Activated naive CD4-positive, alpha-beta T cell treated with anti-CD3 and anti-CD28 coated beads for 36 hours (primary cell): ENCODE data around the gene OSBPL5. TPM values are rescaled to one million over a fixed set of nuclear protein-coding genes. Genes with fewer than 3 reads are reported as not detected.

Experiments used
- CTCF ChIA-PET: fragments of 350-600 bp; sonication (Branson Sonifier 250); formaldehyde crosslinking; loops from one replicate; lab custom pipeline; 2021; ENCODE audit warnings: antibody characterized with exemption; lab: Charles Lee
- DNase-seq: peaks from one replicate; pipeline ENCODE4 v3.0.0-alpha.2; 2020
- H3K27ac Mint-ChIP-seq: one replicate; pipeline ENCODE4 v1.8.0; 2021; ENCODE audit warnings: mild to moderate bottlenecking, mixed read lengths
- H3K27me3 Mint-ChIP-seq: one replicate; pipeline ENCODE4 v1.8.0; 2021; ENCODE audit warnings: low read depth, mixed read lengths
- H3K36me3 Mint-ChIP-seq: one replicate; pipeline ENCODE4 v1.8.0; 2021; ENCODE audit warnings: low read depth, mixed read lengths
- H3K4me1 Mint-ChIP-seq: one replicate; pipeline ENCODE4 v1.8.0; 2021; ENCODE audit warnings: low read depth, mixed read lengths
- H3K4me3 Mint-ChIP-seq: one replicate; pipeline ENCODE4 v1.8.0; 2021; ENCODE audit warnings: mild to moderate bottlenecking, moderate library complexity, mixed read lengths
- H3K9me3 Mint-ChIP-seq: one replicate; pipeline ENCODE4 v1.8.0; 2021; ENCODE audit warnings: mixed read lengths
- intact Hi-C: fragments of 100-400 bp; cut with micrococcal nuclease; formaldehyde crosslinking; loops from one replicate; pipeline ENCODE4 v1.15.1; 2023
- total RNA-seq, 2 experiments: library from RNA; stranded (reverse); gene quantifications; one replicate each; pipeline ENCODE4 v1.2.3, GENCODE V29; 2021

Gene OSBPL5, protein sequence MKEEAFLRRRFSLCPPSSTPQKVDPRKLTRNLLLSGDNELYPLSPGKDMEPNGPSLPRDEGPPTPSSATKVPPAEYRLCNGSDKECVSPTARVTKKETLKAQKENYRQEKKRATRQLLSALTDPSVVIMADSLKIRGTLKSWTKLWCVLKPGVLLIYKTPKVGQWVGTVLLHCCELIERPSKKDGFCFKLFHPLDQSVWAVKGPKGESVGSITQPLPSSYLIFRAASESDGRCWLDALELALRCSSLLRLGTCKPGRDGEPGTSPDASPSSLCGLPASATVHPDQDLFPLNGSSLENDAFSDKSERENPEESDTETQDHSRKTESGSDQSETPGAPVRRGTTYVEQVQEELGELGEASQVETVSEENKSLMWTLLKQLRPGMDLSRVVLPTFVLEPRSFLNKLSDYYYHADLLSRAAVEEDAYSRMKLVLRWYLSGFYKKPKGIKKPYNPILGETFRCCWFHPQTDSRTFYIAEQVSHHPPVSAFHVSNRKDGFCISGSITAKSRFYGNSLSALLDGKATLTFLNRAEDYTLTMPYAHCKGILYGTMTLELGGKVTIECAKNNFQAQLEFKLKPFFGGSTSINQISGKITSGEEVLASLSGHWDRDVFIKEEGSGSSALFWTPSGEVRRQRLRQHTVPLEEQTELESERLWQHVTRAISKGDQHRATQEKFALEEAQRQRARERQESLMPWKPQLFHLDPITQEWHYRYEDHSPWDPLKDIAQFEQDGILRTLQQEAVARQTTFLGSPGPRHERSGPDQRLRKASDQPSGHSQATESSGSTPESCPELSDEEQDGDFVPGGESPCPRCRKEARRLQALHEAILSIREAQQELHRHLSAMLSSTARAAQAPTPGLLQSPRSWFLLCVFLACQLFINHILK
- total RNA-seq: 1 to 10 TPM; 3.5 to 3.9 TPM

DNA sequence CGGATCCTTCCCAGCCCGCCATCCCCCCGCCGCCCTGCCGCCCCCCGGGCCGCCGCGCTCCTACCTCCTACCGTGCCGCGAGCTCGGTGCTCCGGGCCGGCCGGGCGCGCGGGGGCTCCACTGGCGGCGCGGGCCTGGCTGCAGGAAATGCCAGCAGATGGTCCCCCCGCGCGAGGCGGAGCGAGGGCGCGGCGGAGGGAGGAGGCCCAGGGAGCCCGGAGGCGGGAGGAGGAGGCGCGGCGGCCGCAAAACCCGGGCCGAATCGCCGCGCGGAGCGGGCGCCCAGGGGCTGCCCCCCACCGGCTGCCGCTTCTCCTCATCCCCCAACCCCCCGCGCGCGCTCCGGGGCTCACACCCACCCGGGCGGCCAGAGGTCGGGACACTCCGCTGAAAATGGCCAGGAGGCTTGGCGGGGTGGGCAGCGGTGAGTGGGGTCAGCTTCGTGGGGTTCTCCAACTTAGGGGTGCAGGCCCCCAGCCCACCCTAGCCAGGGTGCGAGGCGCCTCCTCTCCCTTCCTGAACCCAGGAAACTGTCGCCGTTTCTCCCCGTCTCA lies at the start of gene OSBPL5:
Gene OSBPL5, minus strand, starts transcription at position 159 of the 554 bp plus-strand sequence. CDS start 36,162 bp downstream, outside the sequence.
- peak; percentile 68 for DNase-seq
- H3K36me3 Mint-ChIP-seq: no peaks in the 10 kb centered on the region
- peaks cover 33% of the 10 kb centered on the region for H3K27me3 Mint-ChIP-seq
- no peak within 1 kb of the TSS for H3K27ac Mint-ChIP-seq
- CTCF ChIA-PET: no interaction called here
- peak within 1 kb of the TSS; percentile 61 for H3K4me3 Mint-ChIP-seq
- H3K9me3 Mint-ChIP-seq: no peaks in the 10 kb centered on the region
- intact Hi-C loops: loop anchor here (2.0 kb wide), 1 partner anchor 54 kb away; no protein-coding TSS in a partner anchor
- peaks cover 29% of the 10 kb centered on the region for H3K4me1 Mint-ChIP-seq

DNA sequence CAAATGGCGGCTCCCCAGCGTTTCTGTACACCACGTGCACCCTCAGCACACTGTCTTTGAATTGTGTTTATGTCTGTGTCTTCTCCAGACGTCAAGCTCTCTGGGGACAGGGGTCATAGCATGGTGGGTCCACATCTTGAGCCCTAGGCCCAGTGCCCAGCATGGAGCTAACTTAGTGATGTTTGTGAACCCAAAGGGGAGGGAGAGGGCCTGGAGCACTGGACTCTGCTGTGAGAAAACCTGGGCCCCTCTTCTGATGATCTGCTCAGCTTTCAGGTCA lies 49.2 kb upstream of the OSBPL5 start:
- H3K4me1 Mint-ChIP-seq: peaks cover 5% of the 10 kb centered on the region
- DNase-seq: no peak
- CTCF ChIA-PET: interaction anchor here (3.2 kb wide), 1 partner anchor 104 kb away, joined by 17 read pairs; no protein-coding TSS in a partner anchor
- no peak overlapping the region for H3K4me3 Mint-ChIP-seq
- peaks cover 5% of the 10 kb centered on the region for H3K9me3 Mint-ChIP-seq
- no peaks in the 10 kb centered on the region for H3K36me3 Mint-ChIP-seq
- H3K27ac Mint-ChIP-seq: no peak overlapping the region
- H3K27me3 Mint-ChIP-seq: peaks cover 18% of the 10 kb centered on the region
- intact Hi-C loops: no loop called here

- H3K36me3 Mint-ChIP-seq: no peaks in the 10 kb centered on the region
- peaks cover 5% of the 10 kb centered on the region for H3K9me3 Mint-ChIP-seq
- intact Hi-C loops: no loop called here
Measured at GRCh38 chr11:3213659-3214419, 48.7 kb upstream of the OSBPL5 start.

GRCh38 chr11:3208272-3208671 lies 43.2 kb upstream of the OSBPL5 start:
- CTCF ChIA-PET: no interaction called here

More at GRCh38 chr11:3213659-3214419, 48.7 kb upstream of the OSBPL5 start:
- no peak overlapping the region for H3K4me3 Mint-ChIP-seq
- peaks cover 5% of the 10 kb centered on the region for H3K4me1 Mint-ChIP-seq
- peaks cover 18% of the 10 kb centered on the region for H3K27me3 Mint-ChIP-seq
- no peak overlapping the region for H3K27ac Mint-ChIP-seq
- CTCF ChIA-PET: interaction anchor here (3.2 kb wide), 1 partner anchor 104 kb away, joined by 17 read pairs; no protein-coding TSS in a partner anchor
- peak; percentile 1 for DNase-seq

DNA sequence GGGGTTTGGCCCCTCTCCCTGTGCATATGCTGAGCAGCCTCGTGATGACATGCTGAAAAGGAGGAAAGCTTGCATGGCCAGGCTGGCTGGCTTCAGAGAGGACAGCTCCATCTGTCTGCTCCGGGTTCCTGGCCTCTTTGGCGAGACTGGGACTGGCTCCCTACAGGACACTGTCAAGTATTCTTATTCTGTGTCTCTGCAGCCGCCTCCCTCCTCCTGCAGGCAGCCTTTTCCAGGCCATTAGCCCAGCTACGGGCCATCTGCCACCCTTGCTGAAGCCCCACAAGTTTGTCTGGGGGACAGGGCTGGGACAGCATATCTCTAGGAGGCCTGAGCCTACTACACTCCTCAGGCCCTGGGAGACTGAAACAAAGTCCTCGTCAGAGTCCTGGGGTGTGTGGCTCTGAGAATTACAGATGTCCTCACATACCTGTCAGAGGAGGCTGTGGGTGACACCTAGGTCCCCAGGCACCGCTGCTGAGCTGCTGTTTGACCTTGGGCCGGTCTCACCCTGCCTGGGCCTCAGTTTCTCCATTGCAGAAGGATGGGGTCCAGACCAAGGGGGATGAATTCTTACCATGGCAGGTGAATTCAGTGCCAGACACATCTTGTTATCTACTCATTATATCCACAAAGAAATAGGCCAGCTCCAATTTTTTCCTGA lies 42.5 kb upstream of the OSBPL5 start:
- H3K9me3 Mint-ChIP-seq: peaks cover 5% of the 10 kb centered on the region
- no peaks in the 10 kb centered on the region for H3K4me1 Mint-ChIP-seq
- no peak for DNase-seq
- CTCF ChIA-PET: no interaction called here
- peaks cover 11% of the 10 kb centered on the region for H3K27me3 Mint-ChIP-seq
- H3K36me3 Mint-ChIP-seq: no peaks in the 10 kb centered on the region
- intact Hi-C loops: no loop called here
- no peak overlapping the region for H3K4me3 Mint-ChIP-seq
- no peak overlapping the region for H3K27ac Mint-ChIP-seq

More at GRCh38 chr11:3208272-3208671, 43.2 kb upstream of the OSBPL5 start:
- no peak for DNase-seq
- Mint-ChIP-seq H3K36me3 (no peaks in the 10 kb centered on the region), H3K27ac (no peak overlapping the region), H3K27me3 (peaks cover 10% of the 10 kb centered on the region), H3K9me3 (peaks cover 5% of the 10 kb centered on the region), H3K4me3 (no peak overlapping the region), H3K4me1 (no peaks in the 10 kb centered on the region)
- intact Hi-C loops: no loop called here

- intact Hi-C loops: no loop called here
- Mint-ChIP-seq H3K27me3 (peaks cover 13% of the 10 kb centered on the region), H3K27ac (no peak overlapping the region), H3K36me3 (no peaks in the 10 kb centered on the region), H3K4me3 (no peak overlapping the region), H3K9me3 (peaks cover 5% of the 10 kb centered on the region), H3K4me1 (peaks cover 2% of the 10 kb centered on the region)
- DNase-seq: no peak
- CTCF ChIA-PET: no interaction called here
Measured at GRCh38 chr11:3206922-3207204, 41.8 kb upstream of the OSBPL5 start.

DNA sequence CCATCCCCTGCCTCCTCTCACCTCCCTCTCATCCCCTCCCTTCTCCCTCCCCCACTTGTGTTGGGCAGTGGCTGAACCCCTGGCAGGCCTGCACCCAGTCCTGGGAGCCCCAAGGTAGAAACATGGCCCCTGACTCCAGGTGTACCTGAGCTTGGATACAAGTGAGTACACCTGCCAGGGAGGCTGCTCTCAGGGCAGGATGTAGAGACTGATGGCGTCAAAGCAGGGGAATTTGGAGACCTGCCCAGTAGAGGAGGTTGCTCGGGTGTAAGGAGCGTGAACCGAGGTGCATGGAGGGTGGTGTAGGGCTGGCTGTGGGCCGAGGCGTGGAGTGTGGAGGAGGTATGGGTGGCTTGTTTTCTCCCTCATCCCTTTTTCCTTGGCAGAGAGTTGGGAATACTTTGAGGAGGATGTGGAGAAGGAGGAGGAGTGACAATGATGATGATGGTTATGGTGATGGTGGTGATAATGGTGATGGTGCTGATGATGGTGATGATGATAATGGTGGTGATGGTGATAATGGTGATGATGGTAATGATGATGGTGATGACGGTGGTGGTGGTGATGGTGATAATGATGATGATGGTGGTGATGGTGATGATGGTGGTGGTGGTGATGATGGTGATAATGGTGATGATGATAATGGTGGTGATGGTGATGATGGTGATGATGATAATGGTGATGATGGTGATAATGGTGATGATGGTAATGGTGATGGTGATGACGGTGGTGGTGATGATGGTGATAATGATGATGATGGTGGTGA lies 41.2 kb upstream of the OSBPL5 start:
- intact Hi-C loops: no loop called here
- Mint-ChIP-seq H3K36me3 (no peaks in the 10 kb centered on the region), H3K4me1 (peaks cover 2% of the 10 kb centered on the region), H3K27ac (no peak overlapping the region), H3K27me3 (peaks cover 12% of the 10 kb centered on the region), H3K4me3 (no peak overlapping the region), H3K9me3 (no peaks in the 10 kb centered on the region)
- no peak for DNase-seq
- CTCF ChIA-PET: no interaction called here

DNA sequence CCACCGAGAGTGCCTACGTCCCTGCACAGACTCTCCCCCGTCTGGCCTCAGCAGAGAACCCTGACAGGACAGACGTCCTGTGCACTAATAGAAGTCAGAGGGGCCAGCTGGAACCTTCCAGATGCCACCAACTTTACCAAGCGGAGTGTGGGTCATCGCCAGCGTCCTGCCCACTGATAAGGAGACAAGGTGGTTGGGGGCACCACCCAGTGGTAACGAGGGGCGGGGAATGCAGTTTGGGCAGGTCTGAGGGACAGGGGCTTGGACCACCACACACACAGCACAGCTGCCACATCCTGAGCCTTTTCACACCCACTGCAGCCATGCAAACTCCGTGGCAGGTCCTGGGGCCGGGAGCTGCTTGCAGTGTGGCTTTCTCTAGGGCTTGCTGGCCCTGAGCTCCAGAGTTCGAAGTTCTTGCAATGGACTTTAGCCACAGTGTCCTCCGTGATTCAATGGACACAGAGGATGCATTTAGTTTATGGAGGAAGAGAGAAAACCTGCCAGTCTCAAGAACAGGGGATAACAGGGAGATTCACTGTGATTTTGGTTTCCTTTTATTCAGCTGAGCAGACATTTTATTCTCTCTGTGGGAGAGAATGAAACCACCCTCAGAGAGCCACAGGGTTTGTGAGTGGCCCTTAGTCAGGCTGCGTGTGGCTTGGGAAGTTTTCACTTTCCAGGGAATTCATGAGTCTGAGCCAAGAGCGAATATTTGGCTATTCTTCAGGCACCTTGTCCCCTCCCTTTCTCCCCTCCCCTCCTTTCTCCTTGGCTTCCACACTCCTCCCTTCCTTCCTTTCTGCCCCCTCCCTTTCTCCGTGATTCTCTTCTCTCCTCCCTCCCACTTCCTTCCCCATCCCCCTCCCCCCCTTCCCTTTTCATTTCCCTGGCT lies 40.4 kb upstream of the OSBPL5 start:
- Mint-ChIP-seq H3K27ac (no peak overlapping the region), H3K9me3 (no peaks in the 10 kb centered on the region), H3K4me3 (no peak overlapping the region), H3K36me3 (no peaks in the 10 kb centered on the region), H3K27me3 (peaks cover 13% of the 10 kb centered on the region), H3K4me1 (peaks cover 2% of the 10 kb centered on the region)
- CTCF ChIA-PET: no interaction called here
- DNase-seq: no peak
- intact Hi-C loops: no loop called here

- Mint-ChIP-seq H3K36me3 (no peaks in the 10 kb centered on the region), H3K4me1 (peaks cover 2% of the 10 kb centered on the region), H3K27me3 (peaks cover 13% of the 10 kb centered on the region), H3K4me3 (no peak overlapping the region), H3K27ac (no peak overlapping the region), H3K9me3 (no peaks in the 10 kb centered on the region)
- intact Hi-C loops: no loop called here
- CTCF ChIA-PET: interaction anchor here (1.1 kb wide), 1 partner anchor 94 kb away, joined by 3 read pairs; no protein-coding TSS in a partner anchor
- DNase-seq: no peak
Measured at GRCh38 chr11:3204141-3205015, 39.3 kb upstream of the OSBPL5 start.
